Measurements from ENCODE around the gene TPP1.

The TPP1 gene

GRCh38 chr11:6627762-6628241 lies 8.6 kb upstream of the TPP1 start:
- DNase-seq: no peak

- no peak for DNase-seq
Observed at GRCh38 chr11:6626971-6627761, 7.9 kb upstream of the TPP1 start.

GRCh38 chr11:6625832-6626420 lies 6.7 kb upstream of the TPP1 start:
- DNase-seq: no peak

- DNase-seq: no peak
Observed at GRCh38 chr11:6625156-6625831, 6.1 kb upstream of the TPP1 start.

GRCh38 chr11:6623391-6624363 lies 4.5 kb upstream of the TPP1 start:
- no peak for DNase-seq

GRCh38 chr11:6622261-6623171 lies 3.3 kb upstream of the TPP1 start:
- DNase-seq: peak; percentile 6

- no peak for DNase-seq
Observed at GRCh38 chr11:6621711-6622211, 2.5 kb upstream of the TPP1 start.

GRCh38 chr11:6620636-6621035 lies 1.4 kb upstream of the TPP1 start:
- DNase-seq: no peak

GRCh38 chr11:6618117-6619003 lies 862 bp downstream of the TPP1 start:
- DNase-seq: no peak

- DNase-seq: no peak
Observed at GRCh38 chr11:6617315-6617781, 1.9 kb downstream of the TPP1 start.

GRCh38 chr11:6616596-6617250 lies 2.5 kb downstream of the TPP1 start:
- DNase-seq: no peak

- DNase-seq: no peak
Observed at GRCh38 chr11:6615882-6616585, 3.2 kb downstream of the TPP1 start.

GRCh38 chr11:6615046-6615445 lies 4.2 kb downstream of the TPP1 start:
- DNase-seq: no peak

GRCh38 chr11:6614446-6614845 lies 4.8 kb downstream of the TPP1 start:
- no peak for DNase-seq

- no peak for DNase-seq
Observed at GRCh38 chr11:6613496-6613895, 5.7 kb downstream of the TPP1 start.

GRCh38 chr11:6612213-6613041 lies 6.8 kb downstream of the TPP1 start, which contains the start of gene TAF10:
TAF10 (minus strand) TSS chr11:6612216; CDS start chr11:6612189, 27 bp downstream.
- peak; percentile 76 for DNase-seq

GRCh38 chr11:6611963-6612212 lies 7.3 kb downstream of the TPP1 start:
- no peak for DNase-seq
